RPMI7951 (cell line): ENCODE measurements around the gene LAMP5. TPM values are rescaled to one million over a fixed set of nuclear protein-coding genes. Genes with fewer than 3 reads are reported as not detected.

Source experiments
- DNase-seq: peaks from one replicate; pipeline ENCODE4 v3.0.0-alpha.2; 2012; ENCODE audit warnings: low read depth
- total RNA-seq: library from RNA; depleted of rRNA; stranded (reverse); fragments of >200 nt; shearing (Covaris generic); gene quantifications from 2 replicates; pipeline ENCODE4 v1.2.3, GENCODE V29; 2014

LAMP5 gene
- total RNA-seq, 1 experiment from 2014 or later: 0.12 TPM

DNA sequence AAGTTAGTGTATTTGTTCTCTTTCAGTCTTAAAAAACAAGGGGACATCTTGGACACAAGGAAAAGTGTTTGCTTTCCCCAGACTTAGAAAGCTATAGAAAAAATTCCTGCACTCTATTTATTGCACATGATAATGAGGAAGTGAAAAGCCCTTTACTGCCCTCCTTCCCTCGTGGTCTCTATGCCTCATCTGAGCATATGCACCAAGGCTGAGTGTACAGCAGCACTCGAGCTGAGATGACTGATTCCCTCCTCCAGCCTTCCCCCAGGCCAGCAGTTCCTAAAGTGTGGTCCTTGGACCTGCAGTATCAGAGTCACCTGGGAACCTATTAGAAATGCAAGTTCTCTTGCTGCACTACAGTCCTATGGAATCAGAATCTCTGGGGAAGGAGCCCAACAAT is 14.3 kb upstream of the LAMP5 start:
- DNase-seq: no peak

DNA sequence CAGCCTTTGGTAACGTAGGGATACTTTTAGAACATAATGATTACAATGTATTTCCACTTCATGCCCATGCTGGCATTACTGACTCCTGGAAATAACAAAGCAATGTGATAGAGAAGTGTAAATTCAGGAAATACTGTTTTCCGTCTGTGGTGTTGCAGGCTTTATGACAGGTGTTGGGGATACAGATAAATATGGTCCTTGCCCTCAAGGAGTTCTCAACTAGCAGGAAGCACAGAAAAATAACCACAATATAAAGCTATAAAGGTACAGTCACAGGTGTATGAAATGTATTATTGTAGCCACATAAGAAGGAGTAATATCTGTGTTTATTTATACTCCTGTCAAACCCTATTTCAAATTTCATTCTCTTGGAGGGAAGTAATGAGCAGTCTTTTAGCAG is 12.9 kb upstream of the LAMP5 start:
- DNase-seq: no peak

DNA sequence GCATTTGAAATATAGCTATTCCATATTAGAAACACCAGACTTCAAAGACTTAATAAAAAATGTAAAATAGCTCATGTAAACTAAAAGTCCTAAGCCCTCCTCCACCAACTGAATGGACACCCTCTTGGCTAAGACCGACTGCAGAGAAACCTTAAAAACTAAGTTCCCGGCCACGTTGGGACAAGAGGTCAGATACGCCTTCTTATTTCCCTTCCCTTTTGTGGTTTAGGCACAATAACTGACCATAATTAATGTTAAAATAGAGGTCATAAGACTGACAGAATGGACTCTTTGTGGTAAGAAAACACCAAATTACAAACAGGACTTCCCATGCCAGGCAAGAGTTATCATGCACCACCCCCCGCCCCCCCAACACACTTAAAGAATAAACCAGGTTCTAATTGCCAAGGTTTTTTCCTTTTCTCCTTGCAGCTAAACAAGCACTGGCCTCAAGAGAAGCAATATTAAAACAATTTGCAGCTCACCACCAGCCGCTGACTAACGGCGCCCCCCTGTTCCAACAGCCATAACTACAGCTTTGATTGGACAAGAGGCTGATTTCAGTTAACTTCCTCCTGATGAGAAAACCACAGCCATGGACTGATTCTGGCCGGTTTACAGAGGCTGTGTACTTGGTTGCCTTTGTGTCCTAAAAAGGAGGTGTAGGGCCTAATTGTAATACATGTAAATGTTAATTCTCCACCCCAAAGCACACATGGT is 10.7 kb upstream of the LAMP5 start:
- peak; percentile 64 for DNase-seq

DNA sequence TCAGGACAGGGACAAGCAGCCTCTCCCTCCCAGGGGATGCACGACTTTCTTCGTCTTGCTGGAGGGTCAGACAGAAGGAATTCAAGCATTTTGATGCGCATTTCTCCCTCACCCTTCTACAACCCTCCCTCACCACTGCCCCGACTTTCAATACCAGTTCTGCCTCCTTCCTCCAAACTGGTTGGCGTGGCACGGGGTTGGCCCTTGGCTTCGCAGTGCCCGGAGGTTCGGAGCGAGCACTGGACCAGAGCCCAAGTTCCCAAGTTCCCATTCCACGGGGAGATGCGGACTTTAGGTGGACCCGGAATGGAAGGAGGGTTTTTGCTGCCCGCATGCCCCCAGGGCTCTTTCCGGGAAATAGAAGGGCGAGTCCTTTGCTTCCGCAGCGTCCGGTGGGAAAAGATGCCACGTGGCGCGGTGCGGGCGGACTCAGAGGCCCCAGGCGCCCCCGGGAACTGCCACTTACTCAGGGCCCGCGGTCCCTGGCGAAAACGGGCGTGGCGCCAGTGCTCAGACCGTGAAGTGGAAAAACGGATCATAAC is 8.0 kb upstream of the LAMP5 start:
- peak; percentile 43 for DNase-seq

DNA sequence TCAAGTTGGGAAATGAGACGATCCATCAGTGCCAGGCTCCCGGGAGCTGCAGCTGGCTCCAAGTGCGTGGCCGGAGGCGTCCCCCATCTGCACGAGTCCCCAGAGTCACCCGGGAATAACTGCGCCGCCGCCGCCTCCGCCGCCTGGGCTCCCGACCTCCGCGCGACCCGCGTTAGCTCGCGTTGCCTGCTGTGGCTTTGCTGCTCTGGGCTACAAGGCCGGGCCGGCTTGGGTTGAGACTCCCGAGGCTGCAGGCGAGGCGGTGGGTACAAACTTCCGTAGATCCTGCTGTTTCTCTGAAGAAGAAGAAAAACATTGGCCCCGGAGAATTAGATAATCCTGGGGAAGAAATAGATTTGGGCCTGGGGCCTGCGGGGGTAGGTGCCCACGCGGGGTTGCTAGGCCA is 7.4 kb upstream of the LAMP5 start:
- DNase-seq: peak; percentile 24

DNA sequence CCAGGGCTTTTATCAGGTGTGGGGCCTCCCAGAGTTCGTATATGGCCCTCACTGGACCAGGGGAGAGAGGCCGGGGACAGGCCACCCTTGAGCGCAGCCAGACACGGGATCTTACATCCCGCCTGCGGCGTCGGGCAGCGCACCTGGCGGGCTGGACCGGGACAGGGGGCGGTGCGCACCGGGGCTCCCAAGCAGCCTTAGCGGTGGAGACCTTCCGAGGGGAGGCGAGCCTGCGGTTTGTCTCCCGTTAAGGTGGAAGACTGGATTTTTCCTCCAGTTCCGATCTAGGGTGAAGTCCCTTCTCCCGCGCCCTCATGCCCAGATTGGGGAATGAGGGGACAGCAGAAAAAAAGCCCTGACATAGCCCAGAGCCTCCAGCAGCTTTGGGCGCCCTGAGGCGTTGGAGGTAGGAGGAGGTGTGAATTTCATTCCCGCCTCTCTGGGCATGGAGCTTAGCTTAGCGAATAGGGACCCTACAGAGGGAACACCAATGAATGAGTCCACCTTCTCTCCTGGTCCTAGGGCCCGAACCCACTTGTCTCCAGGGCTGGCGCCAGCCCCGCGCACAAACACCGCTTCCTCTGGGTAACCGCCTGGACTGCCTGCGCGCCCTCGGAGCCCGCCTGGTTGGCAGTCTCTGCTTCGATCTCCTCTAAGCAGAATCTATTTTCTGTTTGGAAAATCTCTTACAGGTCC is 6.7 kb upstream of the LAMP5 start:
- DNase-seq: no peak

DNA sequence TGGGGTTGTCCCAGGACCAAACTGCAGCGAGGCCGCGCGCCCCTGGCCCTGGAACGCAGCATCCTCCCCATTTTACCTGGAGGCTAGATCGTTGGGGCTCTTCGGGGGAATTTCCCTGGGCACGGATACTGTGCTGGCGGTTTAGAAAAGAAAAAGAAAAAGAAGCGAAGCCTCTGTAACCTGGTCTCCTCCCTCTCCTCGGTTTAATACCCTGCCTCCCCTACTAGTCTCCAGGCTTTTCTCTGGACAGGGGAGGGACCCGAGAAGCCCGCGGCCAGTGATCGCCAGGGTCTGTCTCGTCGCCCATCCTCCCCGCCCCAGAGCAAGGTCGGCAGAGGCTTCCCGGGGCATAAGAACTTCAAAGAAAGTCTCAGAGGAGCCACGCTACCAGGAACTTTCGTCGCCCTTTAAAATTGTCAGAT is 6.1 kb upstream of the LAMP5 start:
- DNase-seq: no peak

DNA sequence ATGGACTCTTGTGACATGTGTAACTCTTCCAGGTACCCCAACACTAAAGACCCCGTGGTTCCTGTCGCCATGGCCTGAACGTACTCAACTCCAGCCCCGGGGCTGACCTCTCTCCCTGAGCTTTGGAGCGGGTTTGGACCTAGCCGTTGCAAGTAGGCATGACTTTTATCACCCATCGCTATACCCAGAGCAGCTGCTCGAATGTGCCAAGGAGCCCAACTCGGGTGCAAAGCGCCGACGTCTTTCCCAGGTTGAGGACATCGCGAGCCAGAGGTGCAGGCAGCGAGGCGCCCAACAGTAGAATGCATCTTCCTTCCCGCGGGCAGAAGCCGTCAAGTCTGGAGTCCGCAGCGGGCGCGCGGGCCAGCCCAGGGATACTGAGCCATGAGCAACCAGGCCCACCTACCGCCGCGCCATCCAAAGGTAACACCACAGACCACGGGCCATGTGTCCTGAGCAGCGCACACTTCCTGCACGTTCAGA is 5.7 kb upstream of the LAMP5 start:
- no peak for DNase-seq

DNA sequence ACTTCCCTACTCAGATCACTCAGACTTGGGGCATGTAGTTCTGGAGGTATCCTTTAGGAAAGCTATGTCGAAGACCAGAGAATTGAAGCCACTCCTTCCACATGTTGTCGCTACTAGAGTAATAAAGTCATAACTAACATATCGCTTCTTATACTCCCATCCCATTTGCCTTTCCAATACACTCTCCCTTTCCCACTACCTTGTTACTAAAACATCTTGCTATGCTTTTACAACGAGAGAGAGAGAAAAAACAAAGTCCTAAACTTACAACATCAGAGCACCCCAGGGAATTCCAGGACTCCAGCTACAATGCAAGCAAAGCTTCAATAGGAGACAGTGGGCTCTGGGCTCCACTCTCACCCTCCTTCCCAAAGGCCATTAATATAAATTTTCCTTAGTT is 5.1 kb upstream of the LAMP5 start:
- DNase-seq: no peak

DNA sequence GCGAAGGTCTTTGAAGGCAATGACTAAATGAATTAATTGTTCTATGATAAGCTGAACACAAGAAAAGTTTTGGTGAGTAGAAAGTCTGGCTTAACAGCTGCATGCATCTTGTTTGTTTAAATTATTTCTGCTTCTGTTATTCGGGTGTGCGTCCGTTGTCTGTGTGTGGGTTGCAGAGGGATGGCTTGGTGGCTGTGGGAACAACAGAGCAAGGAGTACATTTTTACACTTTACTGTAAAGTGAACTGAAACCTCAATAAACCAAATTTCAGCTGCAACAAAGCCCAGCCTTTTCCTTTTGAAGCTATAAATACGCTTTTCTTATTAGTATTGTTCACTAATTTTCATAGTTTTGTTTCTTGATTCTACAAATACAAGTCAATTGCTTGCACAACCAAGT is 3.5 kb upstream of the LAMP5 start:
- DNase-seq: no peak

- no peak for DNase-seq
These were observed 324 bp upstream of the LAMP5 start for GRCh38 chr20:9514072-9514460.

GRCh38 chr20:9515214-9515585 is 810 bp downstream of the LAMP5 start:
- DNase-seq: no peak

DNA sequence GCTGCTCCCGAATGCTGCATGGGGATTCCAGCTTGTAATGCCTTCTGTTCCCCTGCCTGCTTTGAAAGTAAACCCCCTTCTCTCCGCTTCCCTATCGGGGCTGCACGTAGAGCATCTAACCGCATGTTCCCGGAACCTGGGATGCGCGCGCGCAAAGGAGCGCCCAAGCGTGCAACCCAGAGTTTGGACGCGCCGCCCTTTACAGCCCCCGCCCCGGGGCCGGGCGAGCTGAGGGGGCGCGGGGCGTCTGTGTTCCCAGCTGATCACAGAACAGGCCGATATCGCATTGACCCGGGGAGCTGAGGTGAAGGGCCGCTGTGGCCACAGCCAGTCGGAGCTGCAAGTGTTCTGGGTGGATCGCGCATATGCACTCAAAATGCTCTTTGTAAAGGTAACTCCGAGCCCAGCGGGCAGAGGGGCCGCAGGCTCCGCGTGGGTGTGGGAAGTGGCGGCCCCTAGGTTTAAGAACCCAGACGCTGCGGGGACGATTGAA is 1.4 kb downstream of the LAMP5 start:
- no peak for DNase-seq

- DNase-seq: peak; percentile 78
These were observed 2.0 kb downstream of the LAMP5 start for GRCh38 chr20:9516234-9516871.

DNA sequence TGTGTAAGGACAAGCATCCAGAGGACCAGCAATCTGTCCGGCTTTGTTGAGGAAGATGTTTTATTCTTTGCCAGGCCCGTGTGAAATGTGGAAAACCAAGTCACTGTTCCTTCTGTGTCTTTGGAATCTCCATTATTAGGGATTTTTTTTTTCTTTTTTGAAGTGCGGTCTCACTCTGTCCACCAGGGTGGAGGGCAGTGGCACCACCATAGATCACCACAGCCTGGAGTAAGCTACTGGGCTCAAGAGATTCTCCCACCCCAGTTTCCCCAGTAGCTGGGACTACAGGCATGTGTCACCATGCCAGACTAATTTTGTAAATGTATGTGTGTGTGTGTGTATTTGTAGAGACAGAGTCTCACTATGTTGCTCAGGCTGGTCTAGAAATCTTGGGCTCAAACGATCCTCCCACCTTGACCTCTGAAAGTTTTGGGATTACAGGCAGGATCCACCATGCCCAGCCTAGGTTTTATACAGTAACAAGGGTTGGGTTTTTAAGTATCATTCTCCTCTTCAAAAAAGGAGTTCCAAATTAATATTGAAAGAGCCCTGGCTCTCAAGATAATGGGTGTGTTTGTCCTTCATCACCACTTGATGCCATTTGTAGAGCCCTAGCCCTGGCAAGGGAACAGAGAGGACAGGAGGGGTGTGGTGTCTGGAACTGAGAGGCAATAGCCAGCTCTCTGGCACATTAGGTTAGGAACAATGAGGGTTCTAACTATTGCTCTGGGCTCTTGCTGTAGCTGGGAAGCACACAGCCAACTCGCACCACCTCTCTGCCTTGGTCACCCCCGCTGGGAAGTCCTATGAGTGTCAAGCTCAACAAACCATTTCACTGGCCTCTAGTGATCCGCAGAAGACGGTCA is 3.1 kb downstream of the LAMP5 start:
- no peak for DNase-seq

GRCh38 chr20:9518576-9519175 is 4.3 kb downstream of the LAMP5 start:
- no peak for DNase-seq

DNA sequence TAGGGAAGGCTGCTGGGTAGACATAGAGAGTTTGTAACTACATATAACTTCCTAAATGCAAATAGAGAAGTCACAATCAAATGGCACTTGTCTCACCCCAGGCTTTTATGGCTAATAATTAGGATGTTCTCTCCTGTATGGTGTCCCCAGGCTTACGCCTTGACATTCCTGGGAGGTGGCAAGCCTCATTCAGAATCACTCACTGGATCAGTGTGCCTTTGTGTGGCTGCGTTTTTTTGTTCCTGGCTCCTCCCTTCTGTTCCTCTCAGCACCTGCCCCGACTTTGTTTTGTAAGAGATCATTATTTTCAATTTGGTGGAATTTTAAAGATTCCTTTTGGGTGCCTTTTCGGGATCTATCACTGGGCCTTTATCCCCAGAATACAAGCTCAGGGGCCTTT is 5.7 kb downstream of the LAMP5 start:
- no peak for DNase-seq

DNA sequence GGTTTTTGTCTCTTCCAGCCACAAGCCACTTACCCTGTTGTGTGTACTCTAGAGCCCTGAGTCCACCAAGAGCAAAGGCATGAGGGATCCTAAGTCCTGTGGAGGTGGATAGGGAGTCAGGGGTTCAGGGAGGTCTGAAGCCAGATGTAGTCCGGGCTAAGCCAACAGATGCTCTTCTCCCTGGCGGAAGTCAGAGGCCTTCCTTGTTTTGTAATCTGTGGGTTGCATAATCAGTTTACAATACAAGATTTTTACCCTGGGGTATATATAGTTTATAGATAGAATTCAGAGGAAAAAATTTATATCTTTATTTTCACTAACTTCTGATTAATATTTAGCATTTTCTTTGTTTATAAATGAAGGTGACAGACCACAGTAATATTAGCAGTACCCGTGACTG is 9.2 kb downstream of the LAMP5 start:
- DNase-seq: peak; percentile 10

GRCh38 chr20:9531581-9531980 is 17.2 kb downstream of the LAMP5 start:
- peak; percentile 33 for DNase-seq

DNA sequence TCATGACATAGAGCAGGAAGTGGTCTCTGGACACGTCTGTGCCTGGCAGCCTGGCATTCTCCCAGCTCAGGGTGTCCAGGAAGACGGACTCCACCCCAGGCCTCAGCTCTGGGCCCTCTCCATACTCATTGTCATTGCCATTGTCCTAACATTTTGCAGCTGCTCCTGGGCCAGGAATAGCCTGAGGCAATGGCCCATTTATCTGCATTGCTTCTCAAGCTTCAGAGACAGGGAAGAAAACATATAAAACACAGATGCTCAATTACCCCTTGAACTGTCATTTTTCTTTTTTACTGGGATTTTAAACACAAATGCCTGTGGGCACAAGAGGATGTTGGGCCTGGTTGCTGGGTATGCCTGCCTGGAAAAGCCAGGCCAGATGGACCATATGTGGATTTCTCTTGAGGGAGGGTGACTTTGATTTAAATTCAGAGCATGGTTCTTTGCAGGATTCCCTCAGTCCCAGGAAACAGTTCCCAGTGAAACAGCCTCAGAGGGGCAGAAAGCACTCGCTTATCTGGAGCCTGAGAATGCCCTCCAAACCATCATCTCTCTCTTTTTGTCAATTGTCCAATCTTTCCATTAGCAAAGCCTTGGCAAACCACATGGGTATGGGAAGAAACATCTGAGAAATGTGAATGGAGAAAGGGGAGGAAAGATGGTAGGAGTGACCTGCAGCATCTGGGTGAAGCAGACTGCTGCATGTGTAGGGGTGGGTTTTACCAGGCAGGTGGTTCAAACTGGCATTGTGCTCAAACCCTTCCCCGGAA is 17.9 kb downstream of the LAMP5 start:
- DNase-seq: peak; percentile 96
